Medulla oblongata (tissue), 1 donor: ENCODE data around the gene ACTL6B.
"Not testable (repeated sequence)": the region's sequence is repeated elsewhere in the genome, so short reads cannot be mapped to it uniquely, and the experiment has no call there.

Experiments used
- DNase-seq: peaks from one replicate; pipeline ENCODE4 v3.0.0-alpha.2; 2015; ENCODE audit errors: extremely low spot score

Gene ACTL6B

GRCh38 chr7:100655908-100656674 is at the start of gene ACTL6B:
Gene ACTL6B (minus strand): TSS chr7:100656448. CDS start chr7:100656354, 94 bp downstream.
- peak; percentile 30 for DNase-seq

DNA sequence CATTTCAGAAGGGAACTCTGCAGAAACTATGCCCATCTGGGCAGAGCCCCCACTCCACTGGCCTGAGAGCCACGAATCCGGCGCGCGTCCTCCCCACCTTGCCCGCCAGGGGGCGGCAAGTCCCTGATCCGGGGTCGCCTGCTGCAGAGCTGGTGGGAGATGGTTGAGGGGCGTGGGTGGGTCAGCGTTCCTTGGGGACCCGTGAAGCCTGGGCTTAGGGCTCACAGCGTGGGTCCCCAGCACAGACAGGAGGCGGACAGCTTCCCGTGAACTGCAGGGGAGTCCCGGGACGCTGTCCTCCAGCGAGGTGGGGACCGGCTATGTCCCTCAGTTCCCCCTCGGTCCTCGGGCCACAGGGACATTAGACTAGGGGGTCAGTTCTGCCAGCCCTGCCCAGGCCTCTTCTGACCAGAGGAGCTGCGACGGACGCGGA is 49.1 kb upstream of the ACTL6B start:
- DNase-seq: peak; percentile 72

DNA sequence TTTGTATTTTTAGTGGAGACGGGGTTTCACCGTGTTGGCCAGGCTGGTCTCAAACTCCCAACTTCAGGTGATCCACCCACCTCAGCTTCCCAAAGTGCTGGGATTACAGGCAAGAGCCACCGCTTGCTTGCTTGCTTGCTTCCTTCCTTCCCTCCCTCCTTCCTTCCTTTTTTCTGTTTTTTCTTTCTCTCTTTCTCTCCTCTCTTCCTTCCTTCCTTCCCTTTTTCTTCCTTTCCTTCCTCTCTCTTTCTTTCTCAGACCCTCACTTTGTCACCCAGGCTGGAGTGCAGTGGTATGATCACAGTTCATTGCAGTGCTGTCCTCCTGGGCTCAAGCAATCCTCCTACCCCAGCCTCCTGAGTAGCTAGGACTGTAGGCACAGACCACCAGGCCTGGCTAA is 44.8 kb upstream of the ACTL6B start:
- not testable (repeated sequence) for DNase-seq

GRCh38 chr7:100699018-100699417 is 42.8 kb upstream of the ACTL6B start:
- DNase-seq: no peak

- no peak for DNase-seq
Measured at GRCh38 chr7:100696123-100696521, 39.9 kb upstream of the ACTL6B start.

DNA sequence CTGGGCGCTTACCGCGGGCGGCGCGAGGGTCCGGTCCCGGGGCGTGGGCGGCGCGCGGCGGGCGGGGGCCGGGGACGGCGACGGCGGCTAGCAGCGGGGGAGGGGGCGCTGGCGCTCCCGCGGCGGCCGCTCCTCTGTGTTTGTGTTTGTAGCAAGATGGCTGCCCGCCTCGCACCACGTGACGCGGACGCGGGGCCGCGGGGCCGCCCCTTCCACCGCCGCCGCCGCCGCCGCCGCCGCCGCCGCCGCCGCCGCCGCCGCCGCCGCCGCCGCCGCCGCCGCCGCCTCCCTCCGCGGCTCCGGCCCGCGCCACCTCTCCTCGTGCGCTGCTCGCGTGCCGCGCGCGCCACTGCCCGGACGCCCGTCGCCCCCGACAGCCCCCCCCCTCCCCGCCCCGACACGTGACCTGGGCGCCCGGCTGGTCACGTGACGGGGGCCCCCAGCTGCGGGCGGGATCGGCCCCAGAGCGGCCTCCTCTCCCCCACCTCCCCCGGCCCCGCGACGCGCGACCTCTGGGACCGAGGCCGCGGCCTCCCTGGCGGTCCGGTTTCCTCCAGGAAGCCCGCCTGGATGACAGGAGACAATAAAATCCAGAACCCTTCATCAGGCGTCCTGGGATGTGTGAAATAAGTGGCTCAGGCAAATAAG is 38.0 kb upstream of the ACTL6B start, which contains the start of gene GIGYF1:
Gene GIGYF1, minus strand, starts transcription at position 153 of the 648 bp plus-strand sequence. CDS start 6,012 bp downstream, outside the sequence.
- DNase-seq: peak; percentile 65

DNA sequence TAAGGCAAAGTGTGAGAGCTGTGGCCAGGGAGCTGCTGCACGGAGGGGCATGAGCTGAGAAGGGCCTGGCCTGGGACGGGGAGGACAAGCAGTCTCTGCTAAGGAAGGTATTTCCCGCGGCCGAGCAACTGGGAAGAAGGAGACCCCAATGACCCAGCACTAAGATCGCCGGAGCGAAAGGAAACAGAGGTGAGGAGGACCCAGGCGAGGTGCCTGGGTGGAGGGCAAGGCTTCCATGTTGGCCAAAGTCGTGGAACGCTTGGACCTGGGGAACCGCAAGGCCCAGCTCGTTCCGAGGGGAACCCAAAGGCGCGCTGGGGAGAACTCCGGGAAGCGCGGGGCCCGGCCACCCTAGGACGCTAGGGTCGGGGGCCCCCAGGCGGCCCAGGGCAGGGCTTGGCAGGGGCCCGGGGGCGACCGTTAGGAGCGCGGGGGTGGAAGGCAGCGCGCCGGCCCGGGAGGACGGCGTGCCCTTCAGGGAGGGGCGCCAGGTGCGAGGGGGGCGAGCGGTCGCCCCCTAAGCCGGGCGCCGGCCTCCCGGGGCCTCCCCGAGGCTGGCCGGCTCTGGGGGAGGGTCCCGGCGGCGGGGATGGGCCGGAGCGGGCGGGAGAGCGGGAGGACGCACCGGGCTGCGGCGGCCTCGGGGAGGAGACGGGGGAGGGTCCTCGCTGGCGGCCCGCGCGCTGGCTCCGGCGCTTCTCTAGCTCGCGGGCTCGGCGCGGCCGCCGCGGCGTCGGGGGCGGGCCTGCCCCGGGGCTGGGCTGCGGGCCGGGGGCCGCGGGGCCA is 37.3 kb upstream of the ACTL6B start:
- no peak for DNase-seq

- no peak for DNase-seq
Measured at GRCh38 chr7:100692578-100692961, 36.3 kb upstream of the ACTL6B start.

GRCh38 chr7:100691676-100692577 is 35.7 kb upstream of the ACTL6B start:
- peak; percentile 90 for DNase-seq

DNA sequence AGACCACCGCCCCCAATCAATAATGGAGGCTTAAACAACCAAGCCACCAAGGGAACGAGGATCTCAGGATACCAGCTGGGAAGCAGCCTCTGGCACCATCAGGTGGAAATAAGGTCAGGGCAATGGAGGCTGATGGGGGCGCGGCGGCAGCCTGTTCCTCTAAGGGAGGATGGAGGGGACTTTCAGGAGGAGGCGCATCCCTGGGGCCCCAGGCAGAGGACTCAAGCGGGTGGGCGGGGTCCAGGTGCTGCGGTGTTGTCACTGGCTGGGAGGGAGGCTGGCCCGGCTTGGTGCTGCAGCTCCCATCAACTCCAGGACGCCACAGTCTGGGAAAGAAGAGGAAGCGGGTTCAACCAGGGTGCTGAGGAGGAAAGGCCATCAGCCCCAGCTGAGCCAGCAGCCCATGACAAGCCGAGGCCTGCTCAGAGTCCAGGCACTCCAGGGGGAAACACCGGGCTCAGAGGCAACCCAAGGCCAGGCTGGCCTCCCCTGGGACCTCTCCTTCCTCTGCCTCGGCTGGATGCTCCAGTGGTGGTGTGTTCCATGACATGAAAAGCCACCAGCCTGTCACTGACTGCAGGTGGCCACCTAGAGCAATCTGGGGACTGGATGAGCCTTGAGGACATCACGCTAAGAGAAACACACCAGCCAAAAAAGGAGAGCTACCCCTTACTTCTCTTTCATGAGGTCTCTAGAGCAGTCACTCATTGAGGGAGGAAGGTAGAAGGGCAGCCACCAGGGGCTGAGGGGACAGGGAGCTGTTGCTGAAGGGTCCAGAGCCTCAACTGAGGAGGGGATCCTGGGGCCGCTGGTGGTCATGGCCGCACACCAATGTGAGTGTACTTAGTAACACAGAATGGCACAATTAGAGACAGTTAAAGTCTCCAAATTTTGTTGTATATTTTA is 33.2 kb upstream of the ACTL6B start:
- DNase-seq: no peak

GRCh38 chr7:100688326-100688860 is 32.1 kb upstream of the ACTL6B start:
- no peak for DNase-seq

GRCh38 chr7:100687751-100688300 is 31.6 kb upstream of the ACTL6B start:
- DNase-seq: no peak

DNA sequence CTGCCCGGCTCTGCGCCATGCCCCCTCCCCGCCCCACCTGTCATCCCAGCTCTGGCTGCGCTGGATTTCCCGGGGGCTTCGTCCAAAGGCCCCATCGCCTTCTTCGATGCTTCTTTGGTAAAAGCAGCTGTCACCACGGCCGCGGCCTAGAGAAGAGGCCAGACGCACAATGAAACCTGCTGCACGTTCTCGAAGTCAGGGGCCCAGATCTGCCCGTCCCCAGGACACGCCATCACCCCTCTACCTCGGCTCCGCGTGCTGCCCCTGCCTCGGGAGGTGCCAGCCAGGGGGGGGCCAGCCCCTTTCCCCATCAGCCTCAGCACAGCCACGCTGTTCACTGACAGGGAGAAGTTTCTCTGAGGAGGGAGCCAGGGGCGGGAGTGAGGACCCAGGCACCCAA is 31.0 kb upstream of the ACTL6B start:
- no peak for DNase-seq

GRCh38 chr7:100686822-100687211 is 30.6 kb upstream of the ACTL6B start:
- DNase-seq: no peak

GRCh38 chr7:100686201-100686821 is 30.1 kb upstream of the ACTL6B start:
- DNase-seq: no peak

DNA sequence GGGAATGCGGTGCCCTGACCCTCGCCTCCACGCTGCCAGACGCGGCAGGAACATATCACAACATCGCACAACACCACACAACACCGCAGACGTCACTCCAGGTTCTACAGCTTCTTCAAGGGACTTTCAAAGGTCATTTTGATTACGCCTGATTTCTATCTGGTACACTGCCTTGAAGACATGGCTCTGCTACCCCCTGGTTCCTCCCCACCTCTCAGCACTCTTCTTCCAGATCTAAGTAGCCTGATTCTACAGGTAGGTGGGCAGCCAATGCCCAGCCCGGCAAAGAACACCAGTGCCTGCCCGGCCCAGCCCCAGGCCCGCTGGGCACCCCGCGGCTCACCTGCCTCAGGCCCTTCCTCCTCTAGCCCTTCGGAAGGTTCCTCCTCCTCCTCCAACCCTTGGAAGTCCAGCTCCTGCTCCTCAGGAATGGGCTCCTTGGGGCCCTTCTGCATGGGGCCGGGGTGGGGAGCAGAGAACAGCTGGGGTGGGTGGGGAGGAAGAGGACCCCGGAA is 29.4 kb upstream of the ACTL6B start:
- no peak for DNase-seq

GRCh38 chr7:100685049-100685605 is 28.9 kb upstream of the ACTL6B start:
- no peak for DNase-seq

- no peak for DNase-seq
Measured at GRCh38 chr7:100684534-100685042, 28.3 kb upstream of the ACTL6B start.
